Measurements from ENCODE around the gene TSPAN9. TPM values are rescaled to one million over a fixed set of nuclear protein-coding genes. Genes with fewer than 3 reads are reported as not detected.
A peak's percentile ranks its signal among the peaks of the same experiment; 100 is the strongest.

TSPAN9 gene
- total RNA-seq, 1 donor from 2014 or later = 23.8 TPM

DNA sequence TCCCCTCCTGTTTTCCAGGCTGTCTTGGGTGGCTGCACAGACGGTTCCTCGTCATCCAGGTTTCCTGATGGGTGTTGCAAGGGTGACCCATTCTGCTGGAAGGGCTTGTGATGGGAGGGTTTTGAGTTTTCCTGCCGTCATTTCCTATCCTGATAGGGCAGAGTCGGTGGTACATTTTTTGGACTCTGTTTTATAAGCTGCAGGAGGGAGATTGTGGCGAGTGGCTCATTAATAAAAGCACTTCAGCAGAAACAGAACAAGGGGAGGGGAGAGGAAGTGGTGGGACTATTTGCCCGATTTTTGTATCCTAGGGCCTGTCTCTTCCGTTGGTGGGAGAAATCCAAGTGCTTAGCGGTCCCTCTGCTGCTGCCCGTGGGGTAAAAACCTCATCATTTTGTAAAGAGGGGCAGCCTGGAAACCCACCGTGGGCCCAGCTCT lies 40.0 kb downstream of the TSPAN9 start:
- no peak for DNase-seq (ENCODE audit: low read depth, low spot score)
- H3K9me3 Mint-ChIP-seq = no peaks in the 10 kb centered on the region
- no peak overlapping the region for H3K27ac Mint-ChIP-seq (ENCODE audit: unreplicated experiment)
- no peaks in the 10 kb centered on the region for H3K36me3 Mint-ChIP-seq (ENCODE audit: low read depth)
- TF ChIP-seq, protein P1, sequence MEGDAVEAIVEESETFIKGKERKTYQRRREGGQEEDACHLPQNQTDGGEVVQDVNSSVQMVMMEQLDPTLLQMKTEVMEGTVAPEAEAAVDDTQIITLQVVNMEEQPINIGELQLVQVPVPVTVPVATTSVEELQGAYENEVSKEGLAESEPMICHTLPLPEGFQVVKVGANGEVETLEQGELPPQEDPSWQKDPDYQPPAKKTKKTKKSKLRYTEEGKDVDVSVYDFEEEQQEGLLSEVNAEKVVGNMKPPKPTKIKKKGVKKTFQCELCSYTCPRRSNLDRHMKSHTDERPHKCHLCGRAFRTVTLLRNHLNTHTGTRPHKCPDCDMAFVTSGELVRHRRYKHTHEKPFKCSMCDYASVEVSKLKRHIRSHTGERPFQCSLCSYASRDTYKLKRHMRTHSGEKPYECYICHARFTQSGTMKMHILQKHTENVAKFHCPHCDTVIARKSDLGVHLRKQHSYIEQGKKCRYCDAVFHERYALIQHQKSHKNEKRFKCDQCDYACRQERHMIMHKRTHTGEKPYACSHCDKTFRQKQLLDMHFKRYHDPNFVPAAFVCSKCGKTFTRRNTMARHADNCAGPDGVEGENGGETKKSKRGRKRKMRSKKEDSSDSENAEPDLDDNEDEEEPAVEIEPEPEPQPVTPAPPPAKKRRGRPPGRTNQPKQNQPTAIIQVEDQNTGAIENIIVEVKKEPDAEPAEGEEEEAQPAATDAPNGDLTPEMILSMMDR (conservative IDR thresholded peaks at IDR 0.05) = no peak
- no peaks in the 10 kb centered on the region for H3K27me3 Mint-ChIP-seq (ENCODE audit: low read depth)
- peaks cover 24% of the 10 kb centered on the region for H3K4me1 Mint-ChIP-seq
- H3K4me3 Mint-ChIP-seq = no peak overlapping the region

DNA sequence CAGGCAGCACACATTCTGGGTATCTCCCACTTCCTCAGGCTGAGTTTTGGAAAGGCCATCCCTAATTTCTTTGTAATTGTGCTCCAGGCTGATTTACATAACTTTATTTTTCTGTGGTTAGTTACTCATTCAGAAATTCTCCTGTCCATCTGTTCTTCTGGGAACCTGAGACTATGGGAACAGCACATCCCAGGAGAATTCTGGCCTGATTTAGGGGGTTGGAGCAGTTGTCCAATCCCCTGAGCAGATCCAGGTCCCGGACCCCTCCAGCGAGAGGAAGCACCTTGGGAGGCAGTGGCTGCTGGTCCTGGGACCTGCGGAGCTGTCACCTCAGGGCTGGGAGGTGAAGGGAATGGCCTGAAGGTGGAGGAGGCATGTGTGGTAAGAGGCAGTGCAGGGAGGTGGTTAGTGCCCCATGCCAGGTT lies 40.4 kb downstream of the TSPAN9 start:
- no peak for DNase-seq (ENCODE audit: low read depth, low spot score)

DNA sequence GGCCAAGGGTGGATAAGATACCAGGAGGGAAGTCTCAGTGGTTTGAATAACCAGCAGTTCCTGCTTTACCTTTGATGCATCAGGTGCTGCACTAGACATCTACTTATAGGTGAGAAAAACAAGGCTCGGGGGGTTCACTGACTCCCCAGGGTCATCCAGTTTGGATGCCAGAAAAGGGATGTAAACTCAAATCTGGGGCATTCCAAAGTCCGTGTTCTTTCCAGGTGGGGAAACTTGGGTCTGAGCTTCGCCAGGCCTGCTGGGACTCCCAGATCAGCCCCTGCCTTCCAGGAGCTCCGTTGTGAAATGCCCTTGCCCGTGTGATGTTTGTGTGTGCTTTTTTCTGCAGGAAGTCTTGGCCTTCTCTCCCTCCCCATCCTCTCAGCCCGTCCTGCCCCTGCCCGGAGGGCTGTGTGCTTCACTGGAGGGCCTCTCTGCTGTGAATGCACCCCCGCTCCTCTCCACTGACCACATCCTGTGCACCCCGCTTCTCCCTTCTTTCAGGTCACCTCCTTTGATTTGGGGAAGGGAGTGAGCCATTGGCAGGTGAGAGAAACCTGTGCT lies 42.1 kb downstream of the TSPAN9 start:
- H3K4me1 Mint-ChIP-seq = peaks cover 24% of the 10 kb centered on the region
- peaks cover 4% of the 10 kb centered on the region for H3K9me3 Mint-ChIP-seq
- DNase-seq (ENCODE audit: low read depth, low spot score) = no peak
- TF ChIP-seq, protein P1 (conservative IDR thresholded peaks at IDR 0.05) = no peak
- H3K4me3 Mint-ChIP-seq = no peak overlapping the region
- H3K27me3 Mint-ChIP-seq (ENCODE audit: low read depth) = no peaks in the 10 kb centered on the region
- peaks cover 6% of the 10 kb centered on the region for H3K36me3 Mint-ChIP-seq (ENCODE audit: low read depth)
- no peak overlapping the region for H3K27ac Mint-ChIP-seq (ENCODE audit: unreplicated experiment)

More for the DNA sequence above, 40.4 kb downstream of the TSPAN9 start:
- Mint-ChIP-seq H3K27me3 (ENCODE audit: low read depth) (no peaks in the 10 kb centered on the region), H3K4me1 (peaks cover 24% of the 10 kb centered on the region), H3K36me3 (ENCODE audit: low read depth) (no peaks in the 10 kb centered on the region), H3K27ac (ENCODE audit: unreplicated experiment) (no peak overlapping the region), H3K4me3 (no peak overlapping the region), H3K9me3 (no peaks in the 10 kb centered on the region)
- TF ChIP-seq, protein P1 (conservative IDR thresholded peaks at IDR 0.05) = no peak

DNA sequence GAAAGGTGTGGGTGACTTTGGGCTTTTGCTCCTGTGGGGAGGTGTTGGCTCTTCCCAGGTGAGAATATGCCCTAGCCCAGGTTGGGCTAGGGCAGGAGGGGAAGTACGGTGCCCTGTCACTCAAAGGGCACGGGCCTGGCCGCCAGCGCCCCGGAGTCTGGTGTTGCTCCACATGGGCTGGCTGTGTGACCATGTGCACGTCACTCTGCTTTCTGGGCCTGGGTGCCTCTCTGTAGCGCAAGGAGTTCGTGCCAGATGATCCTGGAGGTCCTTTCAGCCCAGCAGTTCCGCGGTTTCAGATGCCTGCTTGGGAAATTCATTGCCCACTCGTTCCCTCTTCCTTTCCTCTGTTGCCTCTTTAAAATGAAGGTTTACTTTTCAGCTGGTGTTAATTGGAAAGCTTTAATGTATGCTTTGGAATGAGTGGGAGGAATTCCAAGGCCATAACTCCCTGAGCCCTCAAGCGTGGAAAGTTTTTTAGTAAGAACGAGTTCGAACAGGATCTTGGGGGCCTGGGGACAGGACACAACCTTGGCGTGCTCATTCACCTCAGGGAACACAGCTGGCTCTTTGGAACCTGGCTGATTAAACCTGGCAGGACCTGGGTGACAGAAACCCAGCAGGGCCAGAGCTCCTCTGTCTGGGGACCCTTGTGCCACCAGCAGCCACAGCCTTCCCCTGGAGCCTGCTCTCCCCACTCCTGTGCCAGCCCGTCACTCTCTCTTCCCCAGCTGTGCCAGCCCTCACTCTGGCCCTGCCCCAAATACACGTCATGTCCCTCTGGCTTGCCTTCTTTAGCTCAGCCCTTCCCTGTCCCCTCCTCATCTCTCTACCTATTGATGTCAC lies 42.8 kb downstream of the TSPAN9 start:
- no peak for DNase-seq (ENCODE audit: low read depth, low spot score)
- TF ChIP-seq, protein P1 (conservative IDR thresholded peaks at IDR 0.05) = no peak
- peaks cover 4% of the 10 kb centered on the region for H3K9me3 Mint-ChIP-seq
- H3K36me3 Mint-ChIP-seq (ENCODE audit: low read depth) = peaks cover 6% of the 10 kb centered on the region
- no peaks in the 10 kb centered on the region for H3K27me3 Mint-ChIP-seq (ENCODE audit: low read depth)
- H3K4me1 Mint-ChIP-seq = peaks cover 24% of the 10 kb centered on the region
- no peak overlapping the region for H3K4me3 Mint-ChIP-seq
- peak overlapping the region; percentile 50 for H3K27ac Mint-ChIP-seq (ENCODE audit: unreplicated experiment)

DNA sequence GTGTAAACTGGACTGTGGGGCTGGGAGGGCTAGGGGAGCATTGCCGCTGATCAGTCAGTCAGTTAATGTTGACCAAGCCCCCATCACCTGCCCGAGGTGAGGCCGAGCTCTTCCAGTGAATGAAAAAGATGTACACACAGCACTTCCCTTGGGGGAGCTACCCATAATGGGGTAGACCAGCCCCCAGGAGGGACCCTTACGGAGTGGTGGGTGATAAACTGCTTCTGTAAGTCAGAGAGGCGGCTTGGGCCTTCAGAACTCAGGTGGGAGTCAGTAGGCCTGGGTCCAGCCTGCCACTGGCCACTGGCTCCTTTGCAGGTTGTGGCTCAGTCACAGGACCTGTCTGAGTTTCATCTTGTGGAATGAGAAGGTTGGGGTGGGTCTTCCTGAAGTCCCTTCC lies 43.5 kb downstream of the TSPAN9 start:
- TF ChIP-seq, protein P1 (conservative IDR thresholded peaks at IDR 0.05) = no peak
- no peak overlapping the region for H3K4me3 Mint-ChIP-seq
- peaks cover 31% of the 10 kb centered on the region for H3K4me1 Mint-ChIP-seq
- peaks cover 6% of the 10 kb centered on the region for H3K9me3 Mint-ChIP-seq
- H3K27me3 Mint-ChIP-seq (ENCODE audit: low read depth) = no peaks in the 10 kb centered on the region
- DNase-seq (ENCODE audit: low read depth, low spot score) = no peak
- H3K27ac Mint-ChIP-seq (ENCODE audit: unreplicated experiment) = peak overlapping the region; percentile 50
- peaks cover 8% of the 10 kb centered on the region for H3K36me3 Mint-ChIP-seq (ENCODE audit: low read depth)

Data from neural crest cell (in vitro differentiated cells).